ELF-1 (cell line): ENCODE data around the gene NHERF2.

ENCODE experiments used
- DNase-seq: peaks from one replicate; pipeline ENCODE4 v3.0.0-alpha.2; 2016; ENCODE audit warnings: low read depth, low spot score

NHERF2 gene

DNA sequence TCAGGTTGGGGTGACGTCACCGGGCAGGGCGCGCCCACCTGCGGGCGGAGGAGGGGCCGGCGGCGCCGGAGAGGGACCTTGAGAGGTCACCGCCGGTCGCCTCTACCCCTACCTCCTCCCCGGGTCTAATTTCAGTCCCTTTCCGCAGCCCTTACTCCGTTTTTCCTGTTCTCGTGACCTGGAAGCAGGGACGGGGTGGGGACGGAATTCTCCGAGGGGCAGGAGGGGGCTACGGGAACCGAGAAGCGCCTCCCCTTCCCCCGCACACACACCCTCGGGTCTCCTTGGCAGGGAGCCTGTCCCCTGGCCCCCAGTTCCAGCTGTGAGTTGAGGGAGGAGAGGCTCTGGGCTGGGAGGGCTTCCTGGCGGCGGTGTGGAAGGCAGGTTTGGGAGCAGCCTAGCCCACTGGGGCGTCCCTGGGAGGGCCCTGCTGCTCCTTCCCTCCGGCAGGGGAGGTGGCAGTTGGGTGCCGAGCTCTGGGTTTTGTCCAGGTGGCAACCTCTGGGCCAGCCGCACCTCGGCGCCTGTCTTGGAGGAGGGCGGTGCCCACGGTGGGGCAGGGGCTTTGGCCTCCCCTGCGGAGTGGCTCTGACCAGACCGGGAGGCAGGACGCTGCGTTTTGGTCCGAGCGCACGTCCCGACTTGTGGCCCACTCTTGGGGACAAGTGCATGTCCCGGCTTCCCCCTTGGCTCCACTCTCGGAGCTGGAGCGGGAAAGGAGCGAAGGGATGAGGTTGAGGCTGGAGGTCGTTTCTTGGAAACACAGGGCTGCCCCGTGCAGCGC is 36.2 kb upstream of the NHERF2 start:
- DNase-seq: peak; percentile 69

DNA sequence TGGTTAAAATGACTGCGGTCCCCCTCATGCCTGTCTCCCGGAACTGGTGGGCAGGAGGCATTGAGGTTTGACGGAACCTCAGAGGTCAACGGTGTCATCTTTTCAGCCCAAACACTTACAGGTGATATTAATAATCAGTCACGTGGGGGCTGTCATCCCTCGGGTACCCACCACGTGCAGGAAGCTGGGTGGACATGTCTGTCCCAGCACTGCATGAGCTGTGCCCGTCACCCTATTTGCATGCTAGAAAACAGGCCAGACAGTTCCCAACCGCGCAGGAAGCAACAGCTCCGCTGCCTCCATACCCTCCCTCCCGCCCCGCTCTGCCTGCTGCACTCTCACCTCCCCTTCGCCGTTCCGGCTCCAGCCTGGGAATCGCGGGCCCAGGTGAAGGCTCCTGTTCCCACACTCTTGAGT is 35.6 kb upstream of the NHERF2 start:
- DNase-seq: no peak

DNA sequence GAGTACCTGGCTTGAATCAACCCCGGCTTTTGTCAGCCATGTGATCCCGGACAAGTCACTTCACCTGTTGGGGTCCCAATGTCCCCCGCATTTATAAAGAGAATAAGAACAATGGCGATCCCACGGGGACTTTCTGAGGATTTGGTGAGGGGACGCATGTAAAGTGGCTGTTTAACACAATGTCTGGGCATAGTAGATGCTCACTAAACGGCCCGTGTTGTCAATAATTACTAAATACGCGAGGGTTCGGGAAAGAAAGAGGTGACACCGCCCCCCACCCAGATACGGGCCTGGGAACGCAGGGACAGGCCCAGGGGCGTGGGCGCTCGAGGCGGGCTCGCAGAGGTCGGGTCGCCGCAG is 35.1 kb upstream of the NHERF2 start:
- DNase-seq: no peak

DNA sequence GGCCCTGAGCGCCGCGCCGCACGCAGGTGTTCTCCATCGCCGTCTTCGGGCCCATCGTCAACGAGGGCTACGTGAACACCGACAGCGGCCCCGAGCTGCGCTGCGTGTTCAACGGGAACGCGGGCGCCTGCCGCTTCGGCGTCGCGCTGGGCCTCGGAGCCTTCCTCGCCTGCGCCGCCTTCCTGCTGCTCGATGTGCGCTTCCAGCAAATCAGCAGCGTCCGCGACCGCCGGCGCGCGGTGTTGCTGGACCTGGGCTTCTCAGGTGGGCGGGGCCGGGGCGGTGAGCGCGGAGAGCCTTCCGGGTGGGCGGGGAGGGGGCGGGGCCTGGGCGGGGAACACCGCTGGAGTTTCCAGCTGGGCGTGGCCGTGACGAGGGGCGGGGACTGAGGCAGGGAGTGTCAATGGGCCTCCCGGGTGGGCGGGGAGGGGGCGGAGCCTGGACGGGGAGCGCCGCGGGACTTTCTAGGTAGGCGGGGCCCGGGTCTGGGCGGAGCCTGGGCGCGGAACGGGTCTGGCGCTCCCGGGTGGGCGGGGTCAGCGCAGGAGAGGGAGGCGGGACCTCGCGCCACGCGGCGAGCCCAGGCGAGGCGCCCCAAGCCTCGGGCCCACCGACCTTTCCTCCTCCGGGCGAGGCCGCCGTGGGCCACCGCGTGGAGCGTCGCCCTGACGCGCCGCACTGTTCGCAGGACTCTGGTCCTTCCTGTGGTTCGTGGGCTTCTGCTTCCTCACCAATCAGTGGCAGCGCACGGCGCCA is 34.6 kb upstream of the NHERF2 start:
- DNase-seq: peak; percentile 89

DNA sequence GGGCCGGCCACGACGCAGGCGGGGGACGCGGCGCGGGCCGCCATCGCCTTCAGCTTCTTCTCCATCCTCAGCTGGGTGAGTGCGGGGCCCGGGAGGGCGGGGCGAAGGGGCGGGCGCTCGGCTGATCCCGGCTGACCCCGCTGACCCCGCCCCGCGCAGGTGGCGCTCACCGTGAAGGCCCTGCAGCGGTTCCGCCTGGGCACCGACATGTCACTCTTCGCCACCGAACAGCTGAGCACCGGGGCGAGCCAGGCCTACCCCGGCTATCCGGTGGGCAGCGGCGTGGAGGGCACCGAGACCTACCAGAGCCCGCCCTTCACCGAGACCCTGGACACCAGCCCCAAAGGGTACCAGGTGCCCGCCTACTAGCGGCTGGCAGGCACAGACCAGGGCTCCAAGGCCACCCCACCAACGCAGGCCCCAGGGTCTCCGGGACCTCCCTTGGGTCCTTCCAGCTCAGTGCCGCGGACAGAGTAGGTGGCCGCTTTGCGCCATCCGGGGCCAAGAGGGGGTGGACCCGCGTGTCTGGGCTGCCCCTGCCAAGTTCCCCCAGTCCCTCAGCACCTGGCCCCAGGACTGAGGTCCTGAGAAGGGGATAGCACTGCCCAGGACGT is 33.9 kb upstream of the NHERF2 start:
- DNase-seq: no peak

DNA sequence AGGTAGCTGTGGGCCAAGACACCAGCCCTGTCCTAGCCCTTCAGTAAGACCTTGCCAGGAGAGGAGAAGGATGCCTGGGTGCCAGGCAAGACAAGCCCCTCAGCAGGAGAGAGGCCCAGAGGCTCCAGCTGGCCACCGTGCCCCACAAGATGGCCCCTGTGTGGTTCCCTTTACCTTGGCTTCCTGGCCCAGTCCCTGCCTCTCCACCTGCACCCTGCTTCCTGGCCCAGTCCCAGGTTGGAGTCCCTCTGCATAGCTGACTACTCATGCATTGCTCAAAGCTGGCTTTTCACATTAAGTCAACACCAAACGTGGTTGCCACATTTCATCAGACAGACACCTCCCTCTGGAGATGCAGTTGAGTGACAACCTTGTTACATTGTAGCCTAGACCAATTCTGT is 33.0 kb upstream of the NHERF2 start:
- no peak for DNase-seq

DNA sequence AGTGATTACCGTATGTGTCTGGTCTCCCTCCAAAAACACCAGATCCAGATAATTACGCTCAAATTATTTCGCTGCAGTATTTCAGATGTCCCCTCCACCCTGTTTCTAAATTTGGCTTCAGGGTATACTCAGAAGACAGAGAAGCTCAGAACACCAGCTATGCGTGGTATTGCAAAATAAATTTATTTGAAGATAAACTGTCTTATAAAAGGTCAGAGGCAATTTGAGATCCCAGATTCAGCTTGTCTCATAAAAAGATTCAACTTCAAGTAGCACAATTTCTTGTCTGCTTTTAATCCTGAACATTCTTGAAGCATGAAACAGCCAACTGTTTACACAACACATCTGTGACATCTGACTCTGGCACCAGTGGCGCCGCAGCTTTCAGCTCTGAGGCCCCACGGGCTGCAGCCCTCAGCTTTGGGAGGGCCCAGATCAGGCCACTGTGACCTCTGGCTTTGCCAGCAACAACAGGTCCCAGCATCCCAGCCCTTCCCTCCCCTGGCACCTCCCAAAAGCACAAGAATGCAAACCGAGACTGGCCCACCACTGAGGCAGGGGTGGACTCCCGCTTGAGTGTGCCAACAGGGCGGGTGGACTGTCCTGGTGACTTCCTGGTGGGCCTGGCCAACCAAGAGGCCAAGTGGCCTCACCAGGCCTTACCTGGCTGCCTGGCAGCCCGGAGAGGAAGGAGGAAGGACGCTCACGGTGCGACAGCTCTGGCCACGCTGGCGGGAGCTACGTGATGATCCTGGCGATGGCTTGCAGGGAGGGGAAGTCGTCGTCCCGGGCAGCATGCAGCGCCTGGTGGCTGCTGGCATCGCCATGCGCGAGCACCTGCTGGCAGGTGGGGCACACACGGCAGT is 29.0 kb upstream of the NHERF2 start:
- no peak for DNase-seq

DNA sequence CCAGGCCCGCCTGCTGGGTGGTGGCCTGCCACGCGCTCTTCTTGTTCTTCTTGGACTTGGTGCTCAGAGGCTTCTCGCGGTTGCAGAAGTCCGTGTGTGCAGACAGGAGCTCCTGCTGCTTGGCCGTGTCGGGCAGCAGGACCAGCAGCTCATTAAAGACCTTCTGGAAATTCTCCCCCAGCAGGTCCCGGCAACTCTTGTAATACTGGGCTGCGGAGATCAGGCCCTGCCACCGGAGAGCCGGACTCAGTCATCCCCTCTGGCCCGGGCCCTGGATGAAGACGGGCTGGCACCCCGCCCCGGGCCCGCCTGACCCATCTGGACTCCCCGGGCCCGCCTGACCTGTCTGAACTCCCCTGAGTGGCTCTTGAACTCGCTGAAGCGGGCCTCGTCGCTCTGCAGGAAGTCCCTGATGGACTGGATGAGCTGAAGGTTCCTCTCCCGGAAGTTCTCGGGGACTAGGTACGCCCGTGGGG is 28.3 kb upstream of the NHERF2 start:
- DNase-seq: no peak

DNA sequence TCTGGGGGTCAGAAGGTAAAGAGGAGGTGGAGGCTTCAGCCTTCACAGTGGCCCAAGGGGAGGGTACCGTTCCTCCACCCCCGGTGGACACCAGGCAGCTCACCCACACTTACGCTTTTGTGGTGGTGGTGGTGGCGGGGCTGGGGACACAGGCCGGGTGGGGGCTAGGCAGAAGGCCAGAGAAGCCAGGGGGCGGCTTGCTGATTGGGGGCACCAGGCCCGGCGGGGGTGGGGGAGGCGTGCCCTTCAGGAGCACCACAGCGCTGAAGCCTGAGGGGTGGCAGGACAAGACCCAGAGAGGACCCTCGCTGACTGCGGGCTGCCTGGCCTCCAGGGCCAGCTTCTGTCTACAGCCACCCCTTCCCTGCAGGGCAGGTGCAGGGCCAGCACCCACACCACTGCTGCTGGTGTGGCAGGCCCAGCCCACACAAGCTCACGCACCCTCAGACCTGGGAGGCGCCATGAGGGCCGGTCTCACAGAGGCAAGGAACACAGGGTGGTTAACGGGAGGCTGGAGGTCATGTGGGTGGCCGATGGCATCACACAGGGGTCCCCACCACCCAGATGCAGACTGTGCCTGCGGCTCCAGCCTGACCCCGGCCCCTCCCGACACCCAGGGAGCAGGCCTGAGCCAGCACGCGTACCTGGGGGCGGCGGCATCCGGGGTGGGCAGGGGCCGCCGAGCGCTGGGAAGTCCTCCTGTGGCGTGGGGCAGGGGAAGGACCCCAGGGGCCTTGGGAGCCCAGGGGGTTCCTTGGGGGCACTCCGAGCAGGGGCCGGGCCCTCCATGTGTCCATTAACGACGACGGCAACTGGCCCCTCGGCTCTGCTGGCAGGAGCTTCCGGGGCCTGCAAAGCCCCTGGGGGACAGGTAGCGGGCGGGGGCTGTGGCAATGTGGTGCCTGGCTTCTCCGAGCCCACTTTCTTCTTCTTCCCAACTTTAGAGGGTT is 27.6 kb upstream of the NHERF2 start:
- DNase-seq: no peak

DNA sequence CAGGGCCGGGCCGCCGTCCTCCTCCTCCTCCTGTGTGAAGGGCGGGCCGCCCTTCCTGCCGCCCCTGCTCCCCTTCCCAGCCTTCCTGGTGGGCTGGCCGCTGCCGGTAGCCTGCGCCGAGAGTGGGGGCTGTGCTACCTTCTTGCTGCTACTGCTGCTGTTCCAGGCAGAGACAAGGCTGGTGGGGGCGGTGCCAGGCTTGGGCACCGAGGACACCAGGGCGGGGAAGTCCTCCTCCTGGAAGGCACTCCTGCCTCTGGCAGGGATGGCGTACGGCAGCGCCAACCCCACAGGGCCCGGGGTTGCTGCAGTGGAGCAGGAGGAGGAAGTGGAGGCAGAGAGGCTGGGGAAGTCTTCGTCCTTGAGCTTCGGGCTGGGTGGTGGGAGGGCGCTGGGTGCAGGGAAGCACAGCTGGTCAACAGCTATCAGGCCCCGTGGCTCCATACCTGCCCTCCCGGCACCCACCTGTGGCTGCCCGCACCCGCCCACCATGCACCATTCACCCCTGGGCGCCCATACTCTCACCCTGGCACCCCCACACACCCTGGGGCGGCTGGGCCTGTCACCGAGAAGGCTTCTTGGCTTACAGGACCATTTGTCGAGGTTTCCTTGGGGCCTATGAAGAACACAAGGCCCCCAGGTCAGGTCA is 26.7 kb upstream of the NHERF2 start:
- DNase-seq: no peak

DNA sequence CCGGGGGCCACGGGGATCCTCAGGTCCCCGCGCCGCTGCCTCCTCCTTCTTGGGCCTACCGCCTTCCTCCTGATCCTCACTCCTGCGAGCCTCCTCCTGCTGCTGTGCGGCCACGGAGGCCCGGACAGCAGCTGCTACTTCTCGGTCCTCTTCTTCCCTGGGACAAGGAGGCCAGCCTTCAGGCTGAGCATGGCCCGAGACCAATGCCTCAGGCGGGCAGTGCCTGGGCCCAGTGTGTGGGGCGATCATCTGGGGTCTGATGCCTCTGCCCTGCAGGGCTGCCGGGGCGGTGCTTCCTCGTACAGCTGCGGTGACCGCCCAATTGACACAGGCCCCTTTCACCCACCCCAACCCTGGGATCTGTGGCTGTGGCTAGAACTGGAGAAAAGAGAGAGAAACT is 25.7 kb upstream of the NHERF2 start:
- no peak for DNase-seq

DNA sequence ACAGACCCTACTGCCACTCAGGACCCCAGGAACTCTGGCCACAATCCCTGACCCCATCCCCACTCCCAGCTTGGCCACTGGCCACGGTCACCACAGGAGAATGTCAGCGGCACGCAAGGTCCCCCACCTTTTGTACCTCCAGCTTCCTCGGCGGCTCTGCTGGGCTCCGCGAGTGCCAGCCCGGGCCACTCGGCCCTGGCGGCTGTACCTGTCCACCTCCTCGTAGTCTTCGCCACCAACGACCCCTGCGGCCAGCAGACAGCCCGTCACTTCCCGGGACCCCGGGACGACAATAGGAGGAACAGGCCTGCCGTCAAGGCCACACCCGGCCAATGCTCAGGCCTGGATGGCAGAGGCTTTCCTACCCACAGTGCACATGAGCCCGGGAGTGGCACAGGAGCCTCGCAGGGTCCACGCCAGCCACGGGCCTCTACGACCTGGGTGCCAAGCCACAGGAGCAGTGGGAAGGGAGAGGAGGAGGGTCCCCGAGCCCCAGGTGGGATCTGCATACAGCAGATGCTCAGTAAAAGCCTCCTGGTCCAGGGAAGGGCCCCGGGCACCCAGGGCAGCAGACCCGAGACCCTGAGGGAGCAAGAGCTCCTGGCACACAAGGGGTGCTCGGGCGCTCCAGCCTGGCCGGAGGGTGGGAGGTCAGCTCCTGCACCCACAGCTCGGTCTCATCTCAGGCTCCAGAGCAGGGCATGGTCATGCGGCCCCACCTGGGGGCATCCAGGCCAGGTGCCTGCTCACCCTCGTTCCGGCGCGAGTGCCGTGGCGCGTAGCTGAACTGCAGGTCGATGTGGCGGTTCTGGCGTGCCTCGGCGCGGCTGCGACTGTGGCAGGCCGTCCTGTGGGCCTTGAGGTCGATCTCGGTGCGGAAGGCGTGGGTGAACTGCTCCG is 25.0 kb upstream of the NHERF2 start:
- no peak for DNase-seq

DNA sequence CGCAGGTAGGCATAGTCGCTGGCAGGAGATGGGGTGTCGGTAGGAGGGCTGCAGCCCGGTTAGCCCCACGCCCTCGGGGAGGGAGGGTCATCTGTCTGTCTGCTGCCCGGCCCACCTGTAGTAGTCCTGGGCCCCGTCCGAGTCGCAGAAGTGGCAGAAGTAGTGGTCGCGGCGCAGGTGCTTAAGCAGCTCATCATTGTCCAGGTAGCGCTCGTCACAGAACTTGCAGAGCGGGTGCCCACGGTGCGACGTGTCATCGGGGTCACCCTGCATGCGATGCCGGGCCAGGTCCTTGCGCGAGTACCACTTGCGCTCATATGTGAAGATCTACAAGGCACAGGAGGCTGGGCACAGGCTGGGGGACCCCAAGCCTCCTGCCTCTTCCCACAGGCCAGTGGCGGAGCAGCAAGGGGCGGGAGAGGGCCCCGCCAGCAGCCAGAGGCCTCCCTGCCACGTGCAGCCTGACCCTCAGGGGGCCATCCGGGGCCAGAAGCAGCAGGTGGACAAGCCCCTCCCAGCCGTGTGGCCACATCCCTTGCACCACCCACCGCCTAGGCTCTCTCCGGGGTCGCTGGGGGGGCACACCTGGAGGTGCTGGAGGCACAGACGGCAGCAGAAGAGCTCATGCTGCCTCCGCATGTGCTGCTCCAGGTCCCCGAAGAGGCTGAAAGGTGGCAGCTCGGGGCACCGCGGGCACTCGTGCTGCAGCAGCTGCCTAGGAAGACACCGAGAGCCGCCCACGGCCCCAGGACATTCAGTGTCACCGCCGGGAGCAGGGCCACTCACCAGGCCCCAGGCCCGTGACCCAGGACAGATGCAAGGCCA is 24.1 kb upstream of the NHERF2 start:
- DNase-seq: no peak

DNA sequence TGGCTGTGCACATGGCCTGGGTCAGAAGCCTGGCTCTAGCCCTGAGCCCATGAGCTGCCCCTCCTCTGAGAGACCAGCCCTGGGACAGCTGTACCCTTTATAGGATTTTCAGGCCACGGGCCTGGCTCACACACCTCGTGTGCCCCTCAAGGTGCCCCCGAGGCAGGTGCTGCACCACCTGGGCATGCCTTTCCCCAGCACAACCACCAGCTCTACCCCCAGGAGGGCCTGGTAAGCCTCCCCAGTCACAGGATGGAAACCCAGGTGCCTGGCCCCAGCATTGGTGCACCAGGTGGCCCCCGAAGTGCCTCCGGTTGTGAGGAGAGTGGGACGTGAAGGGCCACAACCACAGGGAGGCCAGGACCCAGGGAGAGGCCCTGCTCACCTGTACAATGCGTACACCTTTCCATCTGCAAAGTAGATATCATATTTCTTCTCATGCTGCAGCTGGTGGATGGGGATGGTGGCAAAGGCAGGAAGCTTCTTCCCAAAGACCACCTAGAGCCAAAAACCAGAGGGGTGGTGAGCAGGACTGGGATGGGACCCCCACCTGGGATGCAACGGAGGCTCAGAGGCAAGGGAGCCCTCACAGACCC is 23.4 kb upstream of the NHERF2 start:
- no peak for DNase-seq

DNA sequence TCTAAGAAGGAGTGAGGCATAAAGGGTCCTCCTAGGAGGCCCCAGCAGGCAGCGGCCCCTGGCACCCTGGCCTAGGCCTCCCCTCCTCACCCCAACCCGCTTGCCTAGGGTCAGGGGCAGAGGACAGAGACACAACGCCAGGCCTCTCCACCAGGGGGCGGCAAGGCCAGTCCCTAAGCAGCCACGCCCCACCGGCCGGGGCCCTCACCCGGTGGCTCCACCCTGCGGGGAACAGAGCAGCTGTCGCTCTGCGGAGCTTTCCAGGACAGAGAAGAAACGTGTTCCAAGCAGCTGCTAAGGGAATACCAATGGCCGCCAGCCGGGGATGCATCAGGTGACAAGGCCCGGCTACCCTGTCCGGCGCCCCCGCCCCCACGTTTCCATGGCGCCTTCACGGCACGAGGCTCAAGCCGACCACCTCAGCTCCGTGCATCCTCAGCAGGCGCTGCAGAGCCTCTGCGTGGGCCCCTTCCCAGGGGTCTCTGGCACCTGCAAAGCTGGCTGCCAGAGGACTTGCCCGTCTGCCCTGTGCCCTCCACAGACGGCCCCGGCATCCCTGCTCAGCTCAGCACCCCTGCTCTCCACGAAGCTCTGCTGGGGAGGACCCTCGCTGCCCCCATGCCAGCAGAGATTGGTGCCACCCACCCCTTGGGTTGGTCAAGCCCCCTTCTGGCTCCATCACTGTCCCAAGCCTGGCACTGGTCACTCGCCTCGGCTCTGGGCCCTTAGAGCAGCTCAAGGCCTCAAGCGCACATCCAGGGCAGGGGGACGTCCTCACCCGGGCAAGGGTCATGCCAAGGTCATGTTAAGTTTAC is 22.7 kb upstream of the NHERF2 start:
- peak; percentile 98 for DNase-seq

DNA sequence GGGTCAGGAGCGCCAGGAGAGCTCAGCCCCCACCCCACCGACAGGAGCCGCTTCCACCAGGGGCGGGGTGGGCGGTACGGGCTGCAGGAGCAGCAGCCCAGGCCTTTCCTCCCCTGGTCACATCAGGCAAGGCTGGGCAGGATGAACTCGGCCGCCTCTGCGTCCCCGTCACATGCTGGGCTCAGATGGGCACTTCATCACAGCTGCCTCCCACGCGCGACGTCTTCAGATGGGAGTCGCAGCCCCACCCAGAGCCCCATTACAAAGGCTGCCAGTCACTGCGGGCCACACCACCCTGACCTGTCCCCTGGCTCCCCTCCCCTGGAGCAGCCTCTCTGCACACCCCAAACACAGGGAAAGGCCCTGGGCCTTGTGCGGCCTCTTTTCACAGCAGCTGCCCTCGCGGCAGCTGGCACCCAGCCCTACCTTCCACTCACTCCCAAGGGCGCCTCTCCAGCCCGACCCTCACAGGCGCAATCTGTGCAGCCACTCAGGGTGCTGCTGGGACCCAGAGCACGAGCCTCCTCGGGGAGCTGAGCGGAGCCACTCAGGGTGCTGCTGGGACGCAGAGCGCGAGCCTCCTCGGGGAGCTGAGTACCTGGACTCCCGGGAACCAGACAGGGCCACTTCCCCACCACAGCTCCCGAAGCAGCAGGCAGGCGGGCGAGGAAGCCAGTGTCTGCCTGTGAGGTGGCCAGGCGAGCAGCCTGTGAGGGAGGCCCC is 21.7 kb upstream of the NHERF2 start:
- DNase-seq: no peak
